Panc1 (cell line): Measurements from ENCODE around the gene CHRD. TPM values are rescaled to one million over a fixed set of nuclear protein-coding genes. Genes with fewer than 3 reads are reported as not detected.
A peak's percentile ranks its signal among the peaks of the same experiment; 100 is the strongest.

Experiments used
- ATAC-seq: fragments of 200-7000 bp; cut with Tn5 transposase; 2 replicates; pipeline ENCODE4 v1.9.1; 2020; ENCODE audit warnings: mild to moderate bottlenecking, moderate library complexity
- BruUV-seq: library from RNA; stranded (reverse); fragments of 400-500 nt; replicated peaks from 2 replicates; lab custom pipeline; 2021; lab: Mats Ljungman, UMichigan
- CTCF ChIA-PET: fragments of 300-600 bp; sonication (Branson Sonifier 250); formaldehyde crosslinking; loops from one replicate; lab custom pipeline; 2022; ENCODE audit warnings: antibody characterized with exemption; lab: Charles Lee
- POLR2A ChIA-PET: fragments of 300-600 bp; sonication (Branson Sonifier 250); formaldehyde crosslinking; loops from one replicate; lab custom pipeline; 2022; ENCODE audit warnings: antibody characterized with exemption; lab: Charles Lee
- DNase-seq: peaks from one replicate; pipeline ENCODE4 v3.0.0-alpha.2; 2010; ENCODE audit warnings: low read depth, low spot score
- H3K27ac ChIP-seq: 2 replicates; pipeline ENCODE4 v1.5.1; 2011; ENCODE audit warnings: mild to moderate bottlenecking, low read length, inconsistent platforms
- H3K27me3 ChIP-seq: fragments of 200-500 bp; sonication (Bioruptor generic); 2 replicates; pipeline ENCODE4 v1.6.0; 2014; ENCODE audit warnings: low read length, inconsistent platforms; ENCODE audit not compliant: control insufficient read depth, insufficient read depth
- H3K36me3 ChIP-seq: fragments of 200-500 bp; sonication (Bioruptor generic); 2 replicates; pipeline ENCODE4 v1.5.1; 2014; ENCODE audit warnings: inconsistent platforms, mild to moderate bottlenecking, low read length, moderate library complexity; ENCODE audit not compliant: control insufficient read depth, insufficient read depth
- H3K4me1 ChIP-seq: 2 replicates; pipeline ENCODE4 v1.5.1; 2011; ENCODE audit warnings: inconsistent platforms, mild to moderate bottlenecking, low read length, moderate library complexity; ENCODE audit not compliant: control insufficient read depth, insufficient read depth
- H3K4me3 ChIP-seq, 2 experiments: 2 replicates each; pipeline ENCODE4 v1.5.1; 2011 to 2012; ENCODE audit warnings: low read depth in 2 of 2, low read length in 2 of 2, mild to moderate bottlenecking in 2 of 2, inconsistent platforms in 1 of 2, moderate library complexity in 1 of 2
- H3K9me3 ChIP-seq: fragments of 200-500 bp; sonication (Bioruptor generic); 2 replicates; pipeline ENCODE4 v1.5.1; 2014; ENCODE audit warnings: low read depth, mild to moderate bottlenecking, inconsistent platforms, low read length, moderate library complexity; ENCODE audit not compliant: control insufficient read depth, insufficient read depth
- POLR2AphosphoS5 ChIP-seq: IDR thresholded peaks from 2 replicates; pipeline ENCODE4 v1.6.1; 2012; ENCODE audit warnings: mild to moderate bottlenecking, low read depth, low read length, moderate library complexity
- SIN3A ChIP-seq: IDR thresholded peaks from 2 replicates; pipeline ENCODE4 v1.6.1; 2012; ENCODE audit warnings: low read depth, mild to moderate bottlenecking, low read length, moderate library complexity, borderline replicate concordance; ENCODE audit not compliant: insufficient read depth
- TCF7L2 ChIP-seq: IDR thresholded peaks from 2 replicates; pipeline ENCODE4 v1.6.1; 2011; ENCODE audit warnings: mild to moderate bottlenecking, low read depth, low read length, inconsistent platforms
- in situ Hi-C: cut with HindIII; loops from 2 replicates; pipeline ENCODE4 v1.10.0; 2016; ENCODE audit warnings: low sequenced_read_pairs, low pct_unique_long_range_greater_than_20kb
- intact Hi-C: fragments of 100-400 bp; cut with micrococcal nuclease; formaldehyde crosslinking; loops from one replicate; pipeline ENCODE4 v1.10.0; 2022; ENCODE audit not compliant: unreplicated experiment
- total RNA-seq: library from RNA; stranded (reverse); gene quantifications from one replicate; pipeline ENCODE4 v1.2.1, GENCODE V29; 2021; ENCODE audit not compliant: unreplicated experiment
- TF ChIP-seq, protein P1 (sequence below): fragments of 450-650 bp; IDR thresholded peaks from 2 replicates; pipeline ENCODE4 v1.5.1; 2017; ENCODE audit warnings: mild to moderate bottlenecking
- TF ChIP-seq, protein P2 (sequence below), 2 experiments: IDR thresholded peaks; 2 replicates each; pipeline ENCODE4 v1.6.1; 2011 to 2012; ENCODE audit warnings: low read depth in 2 of 2, control low read depth in 1 of 2, low read length in 1 of 2, mild to moderate bottlenecking in 1 of 2, moderate library complexity in 1 of 2; ENCODE audit not compliant: insufficient read depth in 1 of 2

The CHRD gene
- total RNA-seq, 1 experiment from 2014 or later, result 1.4 TPM

DNA sequence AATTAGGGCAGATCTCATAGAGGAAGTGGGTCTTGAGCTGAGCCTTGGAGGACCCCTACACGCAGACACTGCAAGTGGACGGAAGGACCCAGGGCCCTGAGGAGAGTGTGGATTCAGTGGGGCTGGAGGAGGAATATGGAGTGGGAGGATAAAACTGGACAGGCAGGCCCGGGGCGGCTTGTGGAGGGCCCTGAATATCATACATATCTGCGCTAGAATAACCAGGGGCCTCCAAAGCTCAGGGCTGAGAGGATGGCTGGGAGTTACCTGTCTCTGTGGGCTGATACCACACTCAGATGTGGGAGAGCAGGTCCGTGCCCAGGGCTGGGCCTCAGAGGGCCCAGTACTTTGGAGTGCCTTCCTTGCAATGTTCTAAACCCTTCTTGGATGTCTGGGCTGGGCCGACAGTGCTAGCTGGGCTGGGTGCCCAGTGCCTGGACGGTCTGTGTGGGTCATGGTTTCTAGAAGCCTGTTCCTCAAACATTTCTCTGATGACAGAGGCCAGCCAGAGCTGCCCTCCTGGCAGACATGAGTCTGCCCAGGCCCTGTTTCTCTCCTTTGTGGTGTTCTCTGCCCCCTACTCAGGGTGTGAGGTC, 29.6 kb downstream of the CHRD start:
- no TSS peak for BruUV-seq
- in situ Hi-C loops (no loop called here), intact Hi-C loops (no loop called here)
- Histone ChIP-seq H3K4me3 (no peak overlapping the region), H3K27ac (no peak overlapping the region), H3K9me3 (no peaks in the 10 kb centered on the region), H3K4me1 (no peaks in the 10 kb centered on the region), H3K27me3 (no peaks in the 10 kb centered on the region), H3K36me3 (no peaks in the 10 kb centered on the region)
- ChIA-PET CTCF (interaction anchor here (0.6 kb wide), 1 partner anchor 261 kb away, joined by 3 read pairs; no protein-coding TSS in a partner anchor), POLR2A (no interaction called here)
- DNase-seq, result no peak
- ATAC-seq, result 0 out of 2 replicates have a peak, but pooled peaks have one; percentile 17
- TF ChIP-seq POLR2AphosphoS5 (no peak), SIN3A (no peak), TCF7L2 (no peak)
- TF ChIP-seq, protein P1, sequence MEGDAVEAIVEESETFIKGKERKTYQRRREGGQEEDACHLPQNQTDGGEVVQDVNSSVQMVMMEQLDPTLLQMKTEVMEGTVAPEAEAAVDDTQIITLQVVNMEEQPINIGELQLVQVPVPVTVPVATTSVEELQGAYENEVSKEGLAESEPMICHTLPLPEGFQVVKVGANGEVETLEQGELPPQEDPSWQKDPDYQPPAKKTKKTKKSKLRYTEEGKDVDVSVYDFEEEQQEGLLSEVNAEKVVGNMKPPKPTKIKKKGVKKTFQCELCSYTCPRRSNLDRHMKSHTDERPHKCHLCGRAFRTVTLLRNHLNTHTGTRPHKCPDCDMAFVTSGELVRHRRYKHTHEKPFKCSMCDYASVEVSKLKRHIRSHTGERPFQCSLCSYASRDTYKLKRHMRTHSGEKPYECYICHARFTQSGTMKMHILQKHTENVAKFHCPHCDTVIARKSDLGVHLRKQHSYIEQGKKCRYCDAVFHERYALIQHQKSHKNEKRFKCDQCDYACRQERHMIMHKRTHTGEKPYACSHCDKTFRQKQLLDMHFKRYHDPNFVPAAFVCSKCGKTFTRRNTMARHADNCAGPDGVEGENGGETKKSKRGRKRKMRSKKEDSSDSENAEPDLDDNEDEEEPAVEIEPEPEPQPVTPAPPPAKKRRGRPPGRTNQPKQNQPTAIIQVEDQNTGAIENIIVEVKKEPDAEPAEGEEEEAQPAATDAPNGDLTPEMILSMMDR, result no peak
- TF ChIP-seq, protein P2, sequence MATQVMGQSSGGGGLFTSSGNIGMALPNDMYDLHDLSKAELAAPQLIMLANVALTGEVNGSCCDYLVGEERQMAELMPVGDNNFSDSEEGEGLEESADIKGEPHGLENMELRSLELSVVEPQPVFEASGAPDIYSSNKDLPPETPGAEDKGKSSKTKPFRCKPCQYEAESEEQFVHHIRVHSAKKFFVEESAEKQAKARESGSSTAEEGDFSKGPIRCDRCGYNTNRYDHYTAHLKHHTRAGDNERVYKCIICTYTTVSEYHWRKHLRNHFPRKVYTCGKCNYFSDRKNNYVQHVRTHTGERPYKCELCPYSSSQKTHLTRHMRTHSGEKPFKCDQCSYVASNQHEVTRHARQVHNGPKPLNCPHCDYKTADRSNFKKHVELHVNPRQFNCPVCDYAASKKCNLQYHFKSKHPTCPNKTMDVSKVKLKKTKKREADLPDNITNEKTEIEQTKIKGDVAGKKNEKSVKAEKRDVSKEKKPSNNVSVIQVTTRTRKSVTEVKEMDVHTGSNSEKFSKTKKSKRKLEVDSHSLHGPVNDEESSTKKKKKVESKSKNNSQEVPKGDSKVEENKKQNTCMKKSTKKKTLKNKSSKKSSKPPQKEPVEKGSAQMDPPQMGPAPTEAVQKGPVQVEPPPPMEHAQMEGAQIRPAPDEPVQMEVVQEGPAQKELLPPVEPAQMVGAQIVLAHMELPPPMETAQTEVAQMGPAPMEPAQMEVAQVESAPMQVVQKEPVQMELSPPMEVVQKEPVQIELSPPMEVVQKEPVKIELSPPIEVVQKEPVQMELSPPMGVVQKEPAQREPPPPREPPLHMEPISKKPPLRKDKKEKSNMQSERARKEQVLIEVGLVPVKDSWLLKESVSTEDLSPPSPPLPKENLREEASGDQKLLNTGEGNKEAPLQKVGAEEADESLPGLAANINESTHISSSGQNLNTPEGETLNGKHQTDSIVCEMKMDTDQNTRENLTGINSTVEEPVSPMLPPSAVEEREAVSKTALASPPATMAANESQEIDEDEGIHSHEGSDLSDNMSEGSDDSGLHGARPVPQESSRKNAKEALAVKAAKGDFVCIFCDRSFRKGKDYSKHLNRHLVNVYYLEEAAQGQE (IDR thresholded peaks at IDR 0.05; ENCODE audit: insufficient read depth in 1 of 2, low read depth in 2 of 2, low read length in 1 of 2), result no peak

DNA sequence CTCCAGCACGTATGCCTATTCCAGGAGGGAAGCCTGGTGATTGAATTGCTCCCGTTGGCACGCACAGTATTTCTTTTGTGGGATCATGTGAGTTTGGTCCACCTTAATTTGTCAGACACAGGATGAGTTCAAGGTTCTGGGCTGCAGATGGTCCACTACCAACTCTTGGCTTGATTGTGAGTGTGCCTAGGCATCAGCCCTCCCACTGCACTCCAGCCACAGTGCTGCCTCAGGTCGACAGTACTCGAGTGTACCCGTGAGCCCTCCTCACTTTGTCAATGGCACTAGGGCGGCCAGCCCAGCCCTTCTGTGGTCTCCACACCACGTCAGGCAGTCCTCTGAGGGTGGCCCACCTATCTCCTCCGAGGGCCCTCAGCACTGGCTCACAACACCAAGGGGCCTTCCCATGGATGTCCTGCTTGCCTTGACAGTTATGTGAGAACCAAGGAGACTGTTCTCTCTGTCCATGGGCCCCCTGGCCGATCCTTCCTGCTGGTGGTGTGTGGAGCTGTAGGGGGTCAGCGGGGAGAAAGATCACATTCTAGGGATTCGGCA, 30.2 kb downstream of the CHRD start:
- ChIA-PET POLR2A (no interaction called here), CTCF (no interaction called here)
- DNase-seq (no peak), ATAC-seq (0 out of 2 replicates have a peak, but pooled peaks have one; percentile 10)
- TF ChIP-seq POLR2AphosphoS5 (no peak), TCF7L2 (no peak), SIN3A (no peak)
- TF ChIP-seq, protein P1, result no peak
- TF ChIP-seq, protein P2 (IDR thresholded peaks at IDR 0.05; ENCODE audit: insufficient read depth in 1 of 2, low read depth in 2 of 2, low read length in 1 of 2), result no peak
- no peaks in the 10 kb centered on the region for H3K27me3 ChIP-seq
- intact Hi-C loops, result no loop called here
- in situ Hi-C loops, result no loop called here
- no peaks in the 10 kb centered on the region for H3K9me3 ChIP-seq
- no peak overlapping the region for H3K27ac ChIP-seq
- no peak overlapping the region for H3K4me3 ChIP-seq
- BruUV-seq, result no TSS peak
- H3K4me1 ChIP-seq, result no peaks in the 10 kb centered on the region
- no peaks in the 10 kb centered on the region for H3K36me3 ChIP-seq
